Omental fat pad (tissue), 4 donors: ENCODE data around the gene GRXCR1. TPM values are rescaled to one million over a fixed set of nuclear protein-coding genes. Genes with fewer than 3 reads are reported as not detected.

Source experiments
- ATAC-seq: fragments of 150-250 bp; one replicate; pipeline ENCODE4 v1.9.1; 2016; ENCODE audit warnings: mild to moderate bottlenecking, moderate library complexity; ENCODE audit not compliant: low FRiP score
- DNase-seq: peaks from one replicate; pipeline ENCODE4 v3.0.0-alpha.2; 2019; ENCODE audit warnings: low spot score
- CTCF ChIP-seq, 3 donors: fragments of 450-650 bp; IDR thresholded peaks; one replicate each; pipeline ENCODE4 v1.5.1; 2016 to 2017; ENCODE audit warnings: antibody characterized with exemption in 3 of 3, mild to moderate bottlenecking in 3 of 3, moderate library complexity in 2 of 3
- total RNA-seq, 4 donors: library from RNA; depleted of rRNA; stranded (reverse); fragments of >200 nt; gene quantifications; one replicate each; pipeline ENCODE4 v1.1.0, GENCODE V29; 2016

The GRXCR1 gene
- total RNA-seq, 4 donors from 2014 or later = not detected

- TF ChIP-seq CTCF (IDR thresholded peaks at IDR 0.05) = no peak
- no peak for DNase-seq
- no peak for ATAC-seq
Observed at GRCh38 chr4:42906341-42906740, 13.8 kb downstream of the GRXCR1 start.

DNA sequence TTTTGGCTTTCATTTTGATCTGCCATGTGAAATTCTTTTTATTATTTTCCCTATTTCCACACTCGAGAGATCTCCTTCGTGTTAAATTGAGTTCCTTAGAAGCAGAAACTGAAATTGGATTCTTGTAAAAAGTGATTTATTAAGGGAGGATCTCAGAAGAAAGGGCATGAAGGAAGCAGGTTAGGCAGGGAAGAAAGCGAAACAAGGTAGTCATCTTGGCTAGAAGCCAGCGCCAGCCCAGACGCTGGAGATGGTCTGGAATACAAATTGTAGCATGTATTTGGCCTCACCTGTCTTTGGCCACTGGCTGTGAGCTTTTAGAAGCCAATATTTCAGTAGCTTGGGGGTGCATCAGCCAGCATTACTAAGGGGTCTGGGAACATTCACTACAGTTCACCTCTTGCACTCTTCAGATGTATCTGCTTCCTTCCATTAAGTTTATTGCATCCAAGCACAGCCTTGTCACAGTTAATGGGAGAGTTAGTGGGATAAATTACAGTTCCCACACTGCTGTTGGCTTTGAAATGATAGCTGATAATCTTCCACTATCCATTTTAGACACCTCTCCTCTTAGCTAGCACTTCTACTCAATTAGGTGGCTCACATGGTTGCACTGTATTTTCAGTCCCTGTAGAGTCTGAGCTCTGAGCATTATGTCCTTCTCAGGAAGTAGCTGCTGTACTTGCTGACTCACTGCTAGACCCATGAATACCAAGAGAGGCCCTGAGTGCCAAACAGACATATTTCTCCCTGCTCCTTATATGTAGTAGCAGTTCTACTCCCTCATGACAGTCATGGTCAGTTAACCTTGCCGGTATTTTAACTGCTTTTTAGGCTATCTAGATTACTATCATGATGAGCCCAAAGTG is 14.6 kb downstream of the GRXCR1 start:
- no peak for DNase-seq
- no peak for TF ChIP-seq CTCF (IDR thresholded peaks at IDR 0.05)
- ATAC-seq = no peak

DNA sequence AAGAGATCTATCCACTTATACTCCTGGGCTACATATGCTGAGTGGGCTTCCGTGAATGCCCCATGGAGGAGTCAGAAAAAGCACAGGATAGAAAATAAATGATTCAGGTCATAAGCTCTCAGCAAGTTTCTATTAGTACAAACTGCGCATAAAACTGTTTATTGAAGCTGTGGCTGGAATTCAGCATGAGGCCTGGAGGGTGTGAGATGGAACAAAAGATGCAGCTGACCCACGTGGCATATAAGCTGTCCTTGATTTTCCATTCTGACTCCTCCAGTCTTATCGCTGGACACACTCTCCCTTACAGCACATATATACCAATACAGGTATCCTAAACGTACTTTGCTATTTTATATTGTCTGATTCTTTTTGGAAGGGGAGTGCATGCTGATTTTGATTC is 17.9 kb downstream of the GRXCR1 start:
- no peak for TF ChIP-seq CTCF (IDR thresholded peaks at IDR 0.05)
- ATAC-seq (no peak), DNase-seq (no peak)

DNA sequence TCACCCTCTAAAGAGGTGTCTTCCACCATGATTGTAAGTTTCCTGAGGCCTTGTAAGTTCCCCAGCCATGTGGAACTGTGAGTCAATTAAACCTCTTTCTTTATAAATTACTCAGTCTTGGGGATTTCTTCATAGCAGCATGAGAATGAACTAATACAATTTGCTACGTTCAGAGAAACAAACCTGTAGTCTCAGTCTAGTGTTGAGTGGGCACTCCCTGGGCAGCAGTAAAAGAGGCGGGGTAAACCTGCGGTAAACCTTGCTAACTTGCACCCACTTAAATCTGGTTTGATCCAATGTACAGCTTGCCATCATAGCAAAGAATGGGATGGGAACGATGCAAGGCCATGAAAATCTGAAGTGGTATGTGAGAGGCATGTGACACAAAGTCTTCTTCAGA is 22.4 kb downstream of the GRXCR1 start:
- no peak for TF ChIP-seq CTCF (IDR thresholded peaks at IDR 0.05)
- ATAC-seq (no peak), DNase-seq (no peak)

GRCh38 chr4:42915484-42915883 is 23.0 kb downstream of the GRXCR1 start:
- ATAC-seq (no peak), DNase-seq (no peak)
- no peak for TF ChIP-seq CTCF (IDR thresholded peaks at IDR 0.05)

DNA sequence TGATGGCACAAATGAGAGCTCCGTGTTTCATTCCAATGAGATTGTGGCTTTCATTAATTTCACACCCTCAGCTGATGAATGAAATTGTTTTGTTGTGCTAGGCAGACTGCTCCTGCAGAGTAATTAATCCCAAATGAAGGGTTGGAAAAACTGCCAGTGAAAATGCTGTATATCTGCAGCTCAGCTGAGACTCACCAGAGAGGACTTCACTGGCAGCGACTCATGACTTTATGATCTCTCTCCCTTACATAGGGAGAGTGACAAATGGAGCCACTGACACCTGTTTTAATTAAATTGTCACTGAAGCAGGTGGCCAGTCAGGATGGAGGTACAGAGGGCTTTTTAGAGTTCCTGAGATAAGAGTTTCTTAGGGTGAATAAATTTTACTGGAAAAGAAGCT is 24.8 kb downstream of the GRXCR1 start:
- no peak for DNase-seq
- TF ChIP-seq CTCF (IDR thresholded peaks at IDR 0.05) = no peak
- no peak for ATAC-seq

- no peak for TF ChIP-seq CTCF (IDR thresholded peaks at IDR 0.05)
- DNase-seq (no peak), ATAC-seq (no peak)
Observed at GRCh38 chr4:42923431-42923830, 30.9 kb downstream of the GRXCR1 start.
